ENCODE data around the gene PTPN21. TPM values are rescaled to one million over a fixed set of nuclear protein-coding genes. Genes with fewer than 3 reads are reported as not detected.

Gene PTPN21
- total RNA-seq, 6 experiments from 2014 or later = 6.0 to 12.2 (median 10.3) TPM

- WGBS (ENCODE audit: insufficient coverage, low coverage, low lambda C conversion rate, missing lambda C conversion rate) = 72% methylated on average over 3 of the region's 4 CpGs
- ATAC-seq (no peak), DNase-seq (no peak)
- Histone ChIP-seq H3K9me3 (no peaks in the 10 kb centered on the region), H3K27ac (no peak overlapping the region), H3K4me1 (no peaks in the 10 kb centered on the region), H3K36me3 (peaks cover 0 to 50% (median 6%) of the 10 kb centered on the region in 4 donors), H3K27me3 (no peaks in the 10 kb centered on the region), H3K4me3 (no peak overlapping the region)
- intact Hi-C loops (cut with DNase I) = no loop called here
- TF ChIP-seq POLR2A (IDR thresholded peaks at IDR 0.05) = no peak
These were observed 35.4 kb upstream of the PTPN21 start for GRCh38 chr14:88590173-88590572.

- Histone ChIP-seq H3K9me3 (no peaks in the 10 kb centered on the region), H3K36me3 (peaks cover 0 to 52% (median 12%) of the 10 kb centered on the region in 4 donors), H3K27me3 (no peaks in the 10 kb centered on the region), H3K4me1 (no peaks in the 10 kb centered on the region), H3K4me3 (no peak overlapping the region), H3K27ac (no peak overlapping the region)
- 93% methylated on average over 5 of the region's 5 CpGs for WGBS (ENCODE audit: insufficient coverage, low coverage, low lambda C conversion rate, missing lambda C conversion rate)
- no peak for ATAC-seq
- intact Hi-C loops (cut with DNase I) = no loop called here
- no peak for DNase-seq
- TF ChIP-seq POLR2A (IDR thresholded peaks at IDR 0.05) (no peak), CTCF (IDR thresholded peaks at IDR 0.05) (no peak)
These were observed 33.3 kb upstream of the PTPN21 start for GRCh38 chr14:88588081-88588480.

GRCh38 chr14:88584451-88584850, 29.6 kb upstream of the PTPN21 start:
- no peak for ATAC-seq
- H3K36me3 ChIP-seq = peaks cover 6 to 60% (median 25%) of the 10 kb centered on the region in 4 donors
- intact Hi-C loops (cut with DNase I) = no loop called here
- no peaks in the 10 kb centered on the region for H3K9me3 ChIP-seq
- H3K27ac ChIP-seq = no peak overlapping the region
- 94% methylated on average over 3 of the region's 3 CpGs for WGBS (ENCODE audit: insufficient coverage, low coverage, low lambda C conversion rate, missing lambda C conversion rate)
- no peak overlapping the region for H3K4me3 ChIP-seq
- TF ChIP-seq POLR2A (IDR thresholded peaks at IDR 0.05) (no peak), CTCF (IDR thresholded peaks at IDR 0.05) (no peak)
- no peaks in the 10 kb centered on the region for H3K27me3 ChIP-seq
- DNase-seq = no peak
- no peaks in the 10 kb centered on the region for H3K4me1 ChIP-seq

- H3K36me3 ChIP-seq = peaks cover 17 to 93% (median 54%) of the 10 kb centered on the region in 4 donors
These were observed 21.4 kb upstream of the PTPN21 start for GRCh38 chr14:88576222-88576621.

GRCh38 chr14:88572117-88572516, 17.3 kb upstream of the PTPN21 start:
- 88% methylated on average over 4 of the region's 4 CpGs for WGBS (ENCODE audit: insufficient coverage, low coverage, low lambda C conversion rate, missing lambda C conversion rate)
- Histone ChIP-seq H3K27me3 (no peaks in the 10 kb centered on the region), H3K4me3 (no peak overlapping the region), H3K27ac (no peak overlapping the region), H3K9me3 (no peaks in the 10 kb centered on the region), H3K4me1 (no peaks in the 10 kb centered on the region), H3K36me3 (peaks cover 10 to 97% (median 56%) of the 10 kb centered on the region in 4 donors)
- ATAC-seq (no peak), DNase-seq (no peak)
- intact Hi-C loops (cut with DNase I) = no loop called here
- no peak for TF ChIP-seq CTCF (IDR thresholded peaks at IDR 0.05)
- no peak for TF ChIP-seq POLR2A (IDR thresholded peaks at IDR 0.05)

More at GRCh38 chr14:88576222-88576621, 21.4 kb upstream of the PTPN21 start:
- Histone ChIP-seq H3K4me3 (no peak overlapping the region), H3K27ac (no peak overlapping the region), H3K9me3 (no peaks in the 10 kb centered on the region), H3K27me3 (no peaks in the 10 kb centered on the region), H3K4me1 (no peaks in the 10 kb centered on the region)
- no peak for ATAC-seq
- WGBS (ENCODE audit: insufficient coverage, low coverage, low lambda C conversion rate, missing lambda C conversion rate) = 94% methylated on average over 5 of the region's 5 CpGs
- DNase-seq = no peak
- TF ChIP-seq POLR2A (IDR thresholded peaks at IDR 0.05) = no peak
- no peak for TF ChIP-seq CTCF (IDR thresholded peaks at IDR 0.05)
- intact Hi-C loops (cut with DNase I) = no loop called here

Measured in right lobe of liver (tissue), 6 donors.